ENCODE results near the gene RAD17.
A peak's percentile ranks its signal among the peaks of the same experiment; 100 is the strongest.

RAD17 gene

GRCh38 chr5:69360442-69360841, 9.2 kb upstream of the RAD17 start:
- peak; percentile 9 to 14 for DNase-seq
- no peak for TF ChIP-seq POLR2A (IDR thresholded peaks at IDR 0.05; ENCODE audit: low read length)
- no peak for TF ChIP-seq GATA1 (IDR thresholded peaks at IDR 0.05; ENCODE audit: low read depth, low read length)

DNA sequence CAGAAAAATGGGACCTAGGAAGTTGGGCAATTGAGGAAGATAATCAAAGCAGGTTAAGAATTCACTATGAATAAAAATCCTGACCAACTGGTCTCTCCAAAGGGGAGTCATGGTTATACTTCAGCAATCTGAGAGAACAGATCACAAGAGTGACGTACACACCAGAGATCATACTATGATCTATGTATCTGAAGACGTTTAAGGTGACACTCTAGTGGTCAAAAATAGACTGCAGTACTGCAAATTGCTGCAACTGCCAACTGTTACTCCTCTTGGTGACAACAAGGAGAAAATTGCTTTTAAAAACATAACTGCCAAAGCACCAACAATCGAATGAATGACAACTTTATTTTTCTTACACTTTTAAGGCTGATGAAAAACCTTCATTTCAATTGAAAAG, 5.2 kb upstream of the RAD17 start:
- DNase-seq = peak; percentile 40 to 66
- no peak for TF ChIP-seq POLR2A (IDR thresholded peaks at IDR 0.05; ENCODE audit: low read length)
- TF ChIP-seq GATA1 (IDR thresholded peaks at IDR 0.05; ENCODE audit: low read depth, low read length) = no peak

DNA sequence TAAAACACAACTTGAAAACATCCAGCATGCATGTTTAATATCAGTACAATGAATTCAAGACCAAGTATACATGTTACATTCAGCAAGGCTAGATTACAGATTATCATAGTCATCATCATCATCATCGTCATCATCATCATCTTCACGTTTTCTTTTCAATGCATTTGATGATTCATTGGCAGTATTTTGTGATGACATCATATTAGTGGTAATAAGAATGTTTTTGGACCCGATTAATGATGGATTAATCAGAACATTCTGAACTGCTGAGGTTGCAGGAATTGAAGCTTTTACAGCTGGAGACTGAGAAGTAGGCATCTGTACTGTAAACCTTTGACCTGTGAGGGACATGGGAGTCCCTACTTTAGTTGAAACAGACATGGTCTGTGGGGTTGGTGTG, 4.8 kb upstream of the RAD17 start:
- TF ChIP-seq GATA1 (IDR thresholded peaks at IDR 0.05; ENCODE audit: low read depth, low read length) (no peak), POLR2A (IDR thresholded peaks at IDR 0.05; ENCODE audit: low read length) (no peak)
- DNase-seq = no peak

- TF ChIP-seq GATA1 (IDR thresholded peaks at IDR 0.05; ENCODE audit: low read depth, low read length) = no peak
- TF ChIP-seq POLR2A (IDR thresholded peaks at IDR 0.05; ENCODE audit: low read length) = no peak
- DNase-seq = peak; percentile 36 to 51
These were observed 1.8 kb upstream of the RAD17 start for GRCh38 chr5:69367697-69368279.

DNA sequence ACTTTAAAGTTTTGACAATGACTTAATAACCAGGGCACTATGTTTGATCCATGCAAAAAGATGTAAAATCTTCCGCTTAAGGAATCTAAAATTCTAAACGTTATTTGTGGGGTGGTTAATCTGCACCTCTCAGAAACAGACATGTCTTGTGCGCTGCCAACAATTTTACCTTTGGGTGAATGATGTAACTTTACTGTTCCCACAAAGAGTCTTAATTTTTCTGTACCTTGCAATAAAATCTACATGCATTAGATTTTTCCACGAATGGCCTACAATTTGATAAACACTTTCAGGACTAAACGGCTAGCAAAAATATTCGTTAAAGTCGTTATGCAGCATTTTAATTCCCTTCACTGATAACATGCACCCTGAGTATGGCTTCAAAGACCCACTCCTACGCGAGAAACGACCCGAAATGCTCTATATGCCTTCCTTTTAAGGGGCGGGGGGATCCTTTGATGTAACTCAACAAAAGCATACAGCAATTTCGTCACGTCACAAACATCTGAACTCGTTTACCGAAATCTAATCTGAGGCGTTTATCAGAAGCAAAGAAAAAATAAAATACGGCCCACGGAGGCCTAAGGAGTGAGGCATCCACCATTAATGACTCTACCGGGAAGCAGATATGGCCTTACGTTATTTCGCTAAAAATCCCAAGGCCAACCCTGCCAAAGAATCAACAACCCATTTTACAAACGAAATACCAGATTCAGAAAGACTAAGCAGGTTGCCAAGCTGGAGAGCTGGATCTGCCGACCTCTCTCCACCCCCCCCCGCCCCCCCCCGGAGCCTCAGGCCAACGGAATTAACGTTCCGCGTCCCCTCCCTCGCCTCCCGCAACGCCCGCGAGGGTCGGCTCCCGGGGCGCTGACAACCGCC, 919 bp upstream of the RAD17 start:
- peak; percentile 78 to 84 for DNase-seq

GRCh38 chr5:69370335-69370734, 717 bp downstream of the RAD17 start:
- DNase-seq = peak in 1 of 2 experiments; percentile 13

More for the DNA sequence above, 919 bp upstream of the RAD17 start:
- TF ChIP-seq POLR2A (IDR thresholded peaks at IDR 0.05; ENCODE audit: low read length) (no peak), GATA1 (IDR thresholded peaks at IDR 0.05; ENCODE audit: low read depth, low read length) (no peak)

GRCh38 chr5:69372394-69372793, 2.8 kb downstream of the RAD17 start:
- DNase-seq = no peak
- TF ChIP-seq POLR2A (IDR thresholded peaks at IDR 0.05; ENCODE audit: low read length) = no peak

- TF ChIP-seq GATA1 (IDR thresholded peaks at IDR 0.05; ENCODE audit: low read depth, low read length) (no peak), POLR2A (IDR thresholded peaks at IDR 0.05; ENCODE audit: low read length) (no peak)
These were observed 5.4 kb downstream of the RAD17 start for GRCh38 chr5:69374911-69375446.

GRCh38 chr5:69378376-69378775, 8.8 kb downstream of the RAD17 start:
- no peak for TF ChIP-seq POLR2A (IDR thresholded peaks at IDR 0.05; ENCODE audit: low read length)
- TF ChIP-seq GATA1 (IDR thresholded peaks at IDR 0.05; ENCODE audit: low read depth, low read length) = no peak
- no peak for DNase-seq

More at GRCh38 chr5:69374911-69375446, 5.4 kb downstream of the RAD17 start:
- DNase-seq = no peak

DNA sequence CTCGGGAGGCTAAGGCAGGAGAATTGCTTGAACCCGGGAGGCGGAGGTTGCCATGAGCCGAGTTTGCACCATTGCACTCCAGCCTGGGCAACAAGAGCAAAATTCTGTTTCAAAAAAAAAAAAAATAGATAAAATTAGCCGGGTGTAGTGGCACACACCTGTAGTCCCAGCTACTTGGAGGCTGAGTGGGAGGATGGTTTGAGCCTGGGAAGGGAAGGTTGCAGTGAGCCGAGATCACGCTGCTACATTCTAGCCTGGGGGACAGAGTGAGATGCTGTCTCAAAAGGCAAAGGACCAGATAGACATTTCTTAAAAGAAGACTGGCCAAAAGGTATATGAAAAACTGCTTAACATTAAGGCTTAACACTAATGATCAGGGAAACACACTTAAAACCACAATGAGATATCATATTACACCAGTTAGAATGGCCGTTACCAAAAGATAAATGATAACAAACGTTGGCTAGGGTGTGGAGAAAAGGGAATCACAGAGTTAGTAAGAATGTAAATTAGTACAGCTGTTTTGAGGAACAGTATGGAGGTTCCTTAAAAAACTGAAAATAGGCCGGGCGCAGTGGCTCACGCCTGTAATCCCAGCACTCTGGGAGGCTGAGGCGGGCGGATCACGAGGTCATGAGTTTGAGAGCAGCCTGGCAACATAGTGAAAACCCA, 35.2 kb downstream of the RAD17 start:
- TF ChIP-seq GATA1 (IDR thresholded peaks at IDR 0.05; ENCODE audit: low read depth, low read length) (no peak), POLR2A (IDR thresholded peaks at IDR 0.05; ENCODE audit: low read length) (peak; percentile 22)
- DNase-seq = peak; percentile 31 to 66

DNA sequence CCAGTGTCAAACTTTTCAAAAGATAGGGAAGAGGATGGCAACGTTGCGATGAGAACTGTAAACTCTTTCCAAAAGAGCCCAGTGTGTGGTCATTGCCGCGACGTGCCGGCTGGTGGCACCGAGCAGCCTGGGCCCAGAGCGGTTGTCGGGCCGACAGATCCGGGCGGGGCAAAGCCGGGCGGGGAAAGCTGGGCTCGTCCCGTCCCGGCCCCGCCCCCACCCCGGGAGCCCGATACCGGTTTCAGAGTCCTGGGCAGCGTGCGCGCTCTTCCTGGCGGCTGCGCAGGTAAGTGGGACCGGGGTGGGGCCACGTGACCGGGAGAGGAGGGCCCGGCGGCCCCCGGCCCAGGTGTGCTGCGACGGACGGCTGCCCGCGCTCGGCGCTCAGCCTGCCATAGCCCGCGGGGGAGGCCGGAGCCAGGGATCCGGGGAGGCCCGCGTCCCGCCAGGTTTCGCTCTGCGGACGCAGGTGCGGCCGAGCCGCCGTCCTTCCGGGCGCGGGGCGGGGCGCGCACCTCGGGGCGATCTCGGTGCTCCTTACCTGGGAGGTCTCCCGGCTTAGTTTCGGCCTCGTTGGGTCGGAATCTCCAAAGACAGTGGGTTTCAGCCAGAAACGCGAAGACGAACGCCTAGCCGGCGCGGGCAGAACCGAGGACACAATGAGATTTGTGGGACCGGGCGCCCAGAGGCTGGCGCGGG, 45.4 kb downstream of the RAD17 start, which contains the start of gene MARVELD2:
MARVELD2 (plus strand) TSS at position 232 of the 699 bp plus-strand sequence. CDS start 4,270 bp downstream, outside the sequence.
- no peak for TF ChIP-seq POLR2A (IDR thresholded peaks at IDR 0.05; ENCODE audit: low read length)
- no peak for TF ChIP-seq GATA1 (IDR thresholded peaks at IDR 0.05; ENCODE audit: low read depth, low read length)
- DNase-seq = peak; percentile 78 to 83

DNA sequence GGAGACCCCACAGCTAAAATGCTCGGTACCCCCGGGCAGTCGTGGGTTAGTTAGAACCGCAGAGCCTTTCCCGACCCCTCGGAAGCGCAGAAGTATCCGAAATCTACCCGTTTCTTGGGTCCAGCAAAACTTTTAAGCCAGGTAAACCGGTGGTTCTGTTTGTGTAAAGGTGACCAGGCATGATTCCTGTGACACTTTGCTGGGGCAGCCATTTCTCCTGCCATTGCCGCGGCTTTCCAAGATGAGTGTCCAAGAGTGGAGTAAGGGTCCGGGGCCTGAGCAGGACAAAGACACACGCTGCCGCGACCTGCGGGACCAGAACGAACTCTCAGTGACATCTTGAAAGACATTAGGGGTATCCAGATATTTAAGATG, 46.0 kb downstream of the RAD17 start:
- TF ChIP-seq POLR2A (IDR thresholded peaks at IDR 0.05; ENCODE audit: low read length) (no peak), GATA1 (IDR thresholded peaks at IDR 0.05; ENCODE audit: low read depth, low read length) (no peak)
- DNase-seq = no peak

- TF ChIP-seq GATA1 (IDR thresholded peaks at IDR 0.05; ENCODE audit: low read depth, low read length) (no peak), POLR2A (IDR thresholded peaks at IDR 0.05; ENCODE audit: low read length) (no peak)
- no peak for DNase-seq
These were observed 46.6 kb downstream of the RAD17 start for GRCh38 chr5:69416180-69416579.

Measured in erythroblast (primary cell).